Vagina (tissue), 2 donors: Measurements from ENCODE around the gene PDLIM1.

Source experiments
- POLR2AphosphoS5 ChIP-seq, 2 donors: sonication (generic); formaldehyde crosslinking; IDR thresholded peaks; one replicate each; pipeline ENCODE4 v1.9.0; 2017; ENCODE audit warnings: antibody characterized with exemption in 2 of 2, mild to moderate bottlenecking in 2 of 2, low read depth in 1 of 2; ENCODE audit not compliant: insufficient read depth in 1 of 2
- TF ChIP-seq, protein P1 (sequence below), 3 experiments: fragments of 450-650 bp in 2 of 3; fragments of 200-600 bp in 1 of 3; sonication (generic) in 1 of 3; IDR thresholded peaks; one replicate each; pipeline ENCODE4 v1.5.1; 2017 to 2019; ENCODE audit warnings: antibody characterized with exemption in 3 of 3, mild to moderate bottlenecking in 2 of 3, moderate library complexity in 2 of 3

DNA sequence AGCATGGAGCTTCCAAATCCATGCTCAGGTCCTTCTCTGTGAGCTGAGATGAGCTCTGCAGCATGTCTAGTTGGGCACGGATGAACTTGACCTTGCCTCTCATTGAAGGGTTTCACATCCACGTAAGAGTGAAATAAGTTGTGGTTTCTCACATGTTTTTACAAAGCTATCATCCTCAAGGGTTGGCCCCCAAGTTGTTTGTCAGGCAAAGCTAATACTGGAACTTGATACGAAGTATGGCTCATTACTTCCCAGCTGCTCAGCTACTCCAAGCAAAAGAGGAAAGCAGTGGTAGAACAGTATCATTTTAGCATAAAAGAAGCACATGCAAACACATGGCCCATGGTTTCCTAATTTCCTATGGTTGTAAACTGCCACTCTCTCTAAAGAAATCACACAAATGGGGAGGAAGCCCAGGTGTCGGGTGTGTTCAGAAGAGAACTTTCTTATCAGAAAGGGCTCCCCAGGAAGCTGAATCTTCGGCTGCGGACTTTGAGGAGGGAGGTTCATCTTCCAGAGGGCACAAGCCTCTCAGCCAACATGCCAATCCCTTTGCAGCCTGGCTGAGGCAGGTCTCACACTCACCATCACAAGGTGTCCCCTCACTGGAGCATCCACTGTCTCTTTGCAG is 45.3 kb downstream of the PDLIM1 start:
- TF ChIP-seq, protein P1, sequence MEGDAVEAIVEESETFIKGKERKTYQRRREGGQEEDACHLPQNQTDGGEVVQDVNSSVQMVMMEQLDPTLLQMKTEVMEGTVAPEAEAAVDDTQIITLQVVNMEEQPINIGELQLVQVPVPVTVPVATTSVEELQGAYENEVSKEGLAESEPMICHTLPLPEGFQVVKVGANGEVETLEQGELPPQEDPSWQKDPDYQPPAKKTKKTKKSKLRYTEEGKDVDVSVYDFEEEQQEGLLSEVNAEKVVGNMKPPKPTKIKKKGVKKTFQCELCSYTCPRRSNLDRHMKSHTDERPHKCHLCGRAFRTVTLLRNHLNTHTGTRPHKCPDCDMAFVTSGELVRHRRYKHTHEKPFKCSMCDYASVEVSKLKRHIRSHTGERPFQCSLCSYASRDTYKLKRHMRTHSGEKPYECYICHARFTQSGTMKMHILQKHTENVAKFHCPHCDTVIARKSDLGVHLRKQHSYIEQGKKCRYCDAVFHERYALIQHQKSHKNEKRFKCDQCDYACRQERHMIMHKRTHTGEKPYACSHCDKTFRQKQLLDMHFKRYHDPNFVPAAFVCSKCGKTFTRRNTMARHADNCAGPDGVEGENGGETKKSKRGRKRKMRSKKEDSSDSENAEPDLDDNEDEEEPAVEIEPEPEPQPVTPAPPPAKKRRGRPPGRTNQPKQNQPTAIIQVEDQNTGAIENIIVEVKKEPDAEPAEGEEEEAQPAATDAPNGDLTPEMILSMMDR (IDR thresholded peaks at IDR 0.05) = no peak
- no peak for TF ChIP-seq POLR2AphosphoS5 (IDR thresholded peaks at IDR 0.05; ENCODE audit: insufficient read depth in 1 of 2, low read depth in 1 of 2)
